ENCODE measurements around the gene ACTA1. TPM values are rescaled to one million over a fixed set of nuclear protein-coding genes. Genes with fewer than 3 reads are reported as not detected.

Gene ACTA1
- total and polyA plus RNA-seq, 4 donors, result 0.06 to 0.33 (median 0.08) TPM; not detected in 1

GRCh38 chr1:229471175-229471574 is 37.3 kb upstream of the ACTA1 start:
- H3K27ac ChIP-seq (ENCODE audit: low read depth in 1 of 2, low read length in 2 of 2), result no peak overlapping the region
- H3K27me3 ChIP-seq (ENCODE audit: control insufficient read depth in 4 of 4, insufficient read depth in 4 of 4, low read length in 3 of 4), result no peaks in the 10 kb centered on the region
- no peak overlapping the region for H3K4me3 ChIP-seq (ENCODE audit: low read depth in 1 of 3, low read length in 3 of 3)
- 97% methylated on average over 3 of the region's 3 CpGs for WGBS
- H3K36me3 ChIP-seq (ENCODE audit: control insufficient read depth in 4 of 4, insufficient read depth in 3 of 4, low read depth in 1 of 4, low read length in 3 of 4), result peaks cover 13 to 58% (median 35%) of the 10 kb centered on the region in 4 donors
- H3K9me3 ChIP-seq (ENCODE audit: control insufficient read depth in 4 of 4, low read length in 3 of 4), result no peaks in the 10 kb centered on the region
- no peaks in the 10 kb centered on the region for H3K4me1 ChIP-seq (ENCODE audit: control insufficient read depth in 4 of 4, insufficient read depth in 4 of 4, low read length in 3 of 4)
- TF ChIP-seq YY1 (IDR thresholded peaks at IDR 0.05) (no peak), NR2F2 (IDR thresholded peaks at IDR 0.05) (no peak), TAF1 (conservative IDR thresholded peaks at IDR 0.05) (no peak), RXRA (IDR thresholded peaks at IDR 0.05) (no peak), FOXA2 (IDR thresholded peaks at IDR 0.05) (no peak), HNF4G (IDR thresholded peaks at IDR 0.05) (no peak), ATF3 (IDR thresholded peaks at IDR 0.05) (no peak), CTCF (IDR thresholded peaks at IDR 0.05; ENCODE audit: low read depth, low read length, missing input control) (no peak), EGR1 (IDR thresholded peaks at IDR 0.05; ENCODE audit: low read depth in 2 of 2) (no peak), MAX (IDR thresholded peaks at IDR 0.05) (no peak), ZBTB33 (IDR thresholded peaks at IDR 0.05) (no peak), GABPA (IDR thresholded peaks at IDR 0.05 in 1 of 2, conservative IDR thresholded peaks at IDR 0.05 in 1 of 2) (no peak)
- no peak for DNase-seq (ENCODE audit: low spot score)
- no peak overlapping the region for H3K9ac ChIP-seq (ENCODE audit: low read depth in 1 of 2, low read length in 2 of 2)

GRCh38 chr1:229470406-229471043 is 36.6 kb upstream of the ACTA1 start:
- H3K27me3 ChIP-seq (ENCODE audit: control insufficient read depth in 4 of 4, insufficient read depth in 4 of 4, low read length in 3 of 4), result no peaks in the 10 kb centered on the region
- WGBS, result 89% methylated on average over 8 of the region's 8 CpGs
- no peak overlapping the region for H3K4me3 ChIP-seq (ENCODE audit: low read depth in 1 of 3, low read length in 3 of 3)
- no peak overlapping the region for H3K27ac ChIP-seq (ENCODE audit: low read depth in 1 of 2, low read length in 2 of 2)
- no peaks in the 10 kb centered on the region for H3K9me3 ChIP-seq (ENCODE audit: control insufficient read depth in 4 of 4, low read length in 3 of 4)
- DNase-seq (ENCODE audit: low spot score), result no peak
- no peak overlapping the region for H3K9ac ChIP-seq (ENCODE audit: low read depth in 1 of 2, low read length in 2 of 2)
- no peaks in the 10 kb centered on the region for H3K4me1 ChIP-seq (ENCODE audit: control insufficient read depth in 4 of 4, insufficient read depth in 4 of 4, low read length in 3 of 4)
- H3K36me3 ChIP-seq (ENCODE audit: control insufficient read depth in 4 of 4, insufficient read depth in 3 of 4, low read depth in 1 of 4, low read length in 3 of 4), result peaks cover 13 to 59% (median 35%) of the 10 kb centered on the region in 4 donors
- TF ChIP-seq ZBTB33 (IDR thresholded peaks at IDR 0.05), result no peak
- TF ChIP-seq HNF4G (IDR thresholded peaks at IDR 0.05), result no peak
- TF ChIP-seq MAX (IDR thresholded peaks at IDR 0.05), result no peak
- TF ChIP-seq RXRA (IDR thresholded peaks at IDR 0.05), result no peak
- TF ChIP-seq CTCF (IDR thresholded peaks at IDR 0.05; ENCODE audit: low read depth, low read length, missing input control), result no peak
- TF ChIP-seq ATF3 (IDR thresholded peaks at IDR 0.05), result no peak
- no peak for TF ChIP-seq HNF4A (conservative IDR thresholded peaks at IDR 0.05)
- no peak for TF ChIP-seq NR2F2 (IDR thresholded peaks at IDR 0.05)
- no peak for TF ChIP-seq SP1 (IDR thresholded peaks at IDR 0.05)
- TF ChIP-seq JUND (IDR thresholded peaks at IDR 0.05), result no peak
- no peak for TF ChIP-seq EGR1 (IDR thresholded peaks at IDR 0.05; ENCODE audit: low read depth in 2 of 2)
- no peak for TF ChIP-seq FOXA1 (IDR thresholded peaks at IDR 0.05)
